Hepatocyte (in vitro differentiated cells): ENCODE results near the gene CDC42BPB.

Experiments used
- EZH2 ChIP-seq: fragments of 200-600 bp; sonication (generic); IDR thresholded peaks from 2 replicates; pipeline ENCODE4 v1.6.1; 2016; ENCODE audit warnings: antibody characterized with exemption, mild to moderate bottlenecking, borderline replicate concordance
- EZH2phosphoT487 ChIP-seq: fragments of 200-600 bp; sonication (generic); IDR thresholded peaks from one replicate; pipeline ENCODE4 v1.6.1; 2018; ENCODE audit warnings: antibody characterized with exemption, mild to moderate bottlenecking, low read depth, moderate library complexity; ENCODE audit not compliant: unreplicated experiment, severe bottlenecking
- TF ChIP-seq, protein P1 (sequence below): fragments of 200-600 bp; sonication (generic); IDR thresholded peaks from 2 replicates; pipeline ENCODE4 v1.5.1; 2016; ENCODE audit warnings: antibody characterized with exemption, mild to moderate bottlenecking; ENCODE audit not compliant: poor library complexity

DNA sequence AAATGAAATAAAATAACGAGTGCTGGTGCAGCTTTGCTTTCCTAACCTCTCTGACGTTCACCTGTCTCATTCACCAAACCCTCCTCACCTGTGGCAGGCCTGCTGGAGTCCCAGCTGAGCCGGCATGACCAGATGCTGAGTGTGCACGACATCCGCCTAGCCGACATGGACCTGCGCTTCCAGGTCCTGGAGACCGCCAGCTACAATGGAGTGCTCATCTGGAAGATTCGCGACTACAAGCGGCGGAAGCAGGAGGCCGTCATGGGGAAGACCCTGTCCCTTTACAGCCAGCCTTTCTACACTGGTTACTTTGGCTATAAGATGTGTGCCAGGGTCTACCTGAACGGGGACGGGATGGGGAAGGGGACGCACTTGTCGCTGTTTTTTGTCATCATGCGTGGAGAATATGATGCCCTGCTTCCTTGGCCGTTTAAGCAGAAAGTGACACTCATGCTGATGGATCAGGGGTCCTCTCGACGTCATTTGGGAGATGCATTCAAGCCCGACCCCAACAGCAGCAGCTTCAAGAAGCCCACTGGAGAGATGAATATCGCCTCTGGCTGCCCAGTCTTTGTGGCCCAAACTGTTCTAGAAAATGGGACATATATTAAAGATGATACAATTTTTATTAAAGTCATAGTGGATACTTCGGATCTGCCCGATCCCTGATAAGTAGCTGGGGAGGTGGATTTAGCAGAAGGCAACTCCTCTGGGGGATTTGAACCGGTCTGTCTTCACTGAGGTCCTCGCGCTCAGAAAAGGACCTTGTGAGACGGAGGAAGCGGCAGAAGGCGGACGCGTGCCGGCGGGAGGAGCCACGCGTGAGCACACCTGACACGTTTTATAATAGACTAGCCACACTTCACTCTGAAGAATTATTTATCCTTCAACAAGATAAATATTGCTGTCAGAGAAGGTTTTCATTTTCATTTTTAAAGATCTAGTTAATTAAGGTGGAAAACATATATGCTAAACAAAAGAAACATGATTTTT is 151.9 kb downstream of the CDC42BPB start:
- no peak for TF ChIP-seq EZH2
- TF ChIP-seq, protein P1, sequence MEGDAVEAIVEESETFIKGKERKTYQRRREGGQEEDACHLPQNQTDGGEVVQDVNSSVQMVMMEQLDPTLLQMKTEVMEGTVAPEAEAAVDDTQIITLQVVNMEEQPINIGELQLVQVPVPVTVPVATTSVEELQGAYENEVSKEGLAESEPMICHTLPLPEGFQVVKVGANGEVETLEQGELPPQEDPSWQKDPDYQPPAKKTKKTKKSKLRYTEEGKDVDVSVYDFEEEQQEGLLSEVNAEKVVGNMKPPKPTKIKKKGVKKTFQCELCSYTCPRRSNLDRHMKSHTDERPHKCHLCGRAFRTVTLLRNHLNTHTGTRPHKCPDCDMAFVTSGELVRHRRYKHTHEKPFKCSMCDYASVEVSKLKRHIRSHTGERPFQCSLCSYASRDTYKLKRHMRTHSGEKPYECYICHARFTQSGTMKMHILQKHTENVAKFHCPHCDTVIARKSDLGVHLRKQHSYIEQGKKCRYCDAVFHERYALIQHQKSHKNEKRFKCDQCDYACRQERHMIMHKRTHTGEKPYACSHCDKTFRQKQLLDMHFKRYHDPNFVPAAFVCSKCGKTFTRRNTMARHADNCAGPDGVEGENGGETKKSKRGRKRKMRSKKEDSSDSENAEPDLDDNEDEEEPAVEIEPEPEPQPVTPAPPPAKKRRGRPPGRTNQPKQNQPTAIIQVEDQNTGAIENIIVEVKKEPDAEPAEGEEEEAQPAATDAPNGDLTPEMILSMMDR: no peak
- TF ChIP-seq EZH2phosphoT487: no peak
